ENCODE measurements around the gene HTR7.

- TF ChIP-seq CTCF (IDR thresholded peaks at IDR 0.05) (no peak), EP300 (IDR thresholded peaks at IDR 0.05) (no peak)
Observed at GRCh38 chr10:90695915-90696676, 161.7 kb downstream of the HTR7 start.
